K562 (cell line): ENCODE data around the gene INPPL1. TPM values are rescaled to one million over a fixed set of nuclear protein-coding genes. Genes with fewer than 3 reads are reported as not detected.

ENCODE experiments used
- ATAC-seq: fragments of 200-7000 bp; cut with Tn5 transposase; 3 replicates; pipeline ENCODE4 v1.9.1; 2020; ENCODE audit warnings: moderate library complexity
- BruUV-seq: library from RNA; stranded (reverse); fragments of 400-500 nt; replicated peaks from 2 replicates; lab custom pipeline; 2021; lab: Mats Ljungman, UMichigan
- CTCF ChIA-PET: fragments of 300-600 bp; formaldehyde crosslinking; extraction: SDS; loops from one replicate; lab custom pipeline; 2021; ENCODE audit warnings: low intra/inter-chr PET ratio; lab: Yijun Ruan, JAX
- POLR2A ChIA-PET: fragments of 300-600, 350-650 bp; sonication (Branson Sonifier 250); formaldehyde crosslinking; extraction: SDS; loops from one replicate; lab custom pipeline; 2021; ENCODE audit warnings: antibody characterized with exemption, inconsistent platforms; lab: Yijun Ruan, JAX
- DNase-seq, 4 experiments: peaks; one replicate each; pipeline versions ENCODE4 v3.0.0 to v3.0.0-alpha.2; 2011 to 2018; ENCODE audit warnings: low spot score in 3 of 4, mixed read lengths in 3 of 4; ENCODE audit errors: extremely low read depth in 1 of 4
- FAIRE-seq: peaks from 2 replicates; lab custom pipeline; 2011; peaks lifted over from hg19 to GRCh38; lab: Jason Lieb, UNC
- H2AFZ ChIP-seq: 2 replicates; pipeline ENCODE4 v1.6.0; 2011; ENCODE audit warnings: low read depth, low read length, control low read depth, inconsistent platforms
- H3K27ac ChIP-seq: fragments of 200-600 bp; 3 replicates; pipeline ENCODE4 v1.8.0; 2011; ENCODE audit warnings: low read depth, mild to moderate bottlenecking, control low read depth, inconsistent platforms, low read length, moderate library complexity, mixed read lengths; ENCODE audit errors: extremely low read depth
- H3K27me3 ChIP-seq, 2 experiments: fragments of 300-600 bp in 1 of 2; 2 replicates in 1 of 2; 3 replicates in 1 of 2; pipeline versions ENCODE4 v1.6.0 to v1.8.0; 2011; ENCODE audit warnings: inconsistent platforms in 2 of 2, low read length in 2 of 2, mild to moderate bottlenecking in 1 of 2, mixed read lengths in 1 of 2, moderate library complexity in 1 of 2; ENCODE audit not compliant: control insufficient read depth in 2 of 2, insufficient read depth in 2 of 2
- H3K36me3 ChIP-seq: fragments of 300-600 bp; 3 replicates; pipeline ENCODE4 v1.8.0; 2011; ENCODE audit warnings: mild to moderate bottlenecking, low read length, inconsistent platforms; ENCODE audit not compliant: control insufficient read depth, insufficient read depth
- H3K4me1 ChIP-seq, 2 experiments: fragments of 200-600 bp in 1 of 2; replicated peaks in 1 of 2; 2 replicates in 1 of 2; 3 replicates in 1 of 2; pipeline versions ENCODE4 v1.5.1 to v1.8.0; 2011; ENCODE audit warnings: inconsistent platforms in 2 of 2, low read length in 2 of 2, mild to moderate bottlenecking in 1 of 2, mixed read lengths in 1 of 2, moderate library complexity in 1 of 2; ENCODE audit not compliant: control insufficient read depth in 2 of 2, insufficient read depth in 2 of 2
- H3K4me2 ChIP-seq: 2 replicates; pipeline ENCODE4 v1.6.1; 2011; ENCODE audit warnings: low read length, control low read depth, inconsistent platforms, mixed read lengths; ENCODE audit not compliant: insufficient read depth
- H3K4me3 ChIP-seq: fragments of 200-600 bp; sonication (generic), shearing (Covaris generic); 2 replicates; pipeline ENCODE4 v1.5.1; 2016; ENCODE audit warnings: control low read depth, inconsistent platforms
- H3K79me2 ChIP-seq: fragments of 200-600 bp; 3 replicates; pipeline ENCODE4 v1.8.0; 2011; ENCODE audit warnings: low read length, inconsistent platforms; ENCODE audit not compliant: control insufficient read depth, insufficient read depth
- H3K9ac ChIP-seq, 2 experiments: 2 replicates each; pipeline versions ENCODE4 v1.6.0 to v1.6.1; 2011; ENCODE audit warnings: low read depth in 2 of 2, low read length in 2 of 2, control low read depth in 1 of 2, inconsistent platforms in 1 of 2, mild to moderate bottlenecking in 1 of 2, mixed read lengths in 1 of 2; ENCODE audit not compliant: insufficient read depth in 1 of 2
- H3K9me1 ChIP-seq: one replicate; pipeline ENCODE4 v1.6.0; 2011; ENCODE audit warnings: inconsistent platforms, mild to moderate bottlenecking, low read length, moderate library complexity; ENCODE audit not compliant: control insufficient read depth, insufficient read depth
- H3K9me3 ChIP-seq: replicated peaks from 2 replicates; pipeline ENCODE4 v1.5.1; 2011; ENCODE audit warnings: low read depth, low read length, inconsistent platforms; ENCODE audit not compliant: control insufficient read depth, insufficient read depth
- H4K20me1 ChIP-seq: replicated peaks from 2 replicates; pipeline ENCODE4 v1.6.1; 2011; ENCODE audit warnings: low read length, inconsistent platforms, mixed read lengths; ENCODE audit not compliant: control insufficient read depth, insufficient read depth
- ATF3 ChIP-seq, 2 experiments: fragments of 450-650 bp in 1 of 2; sonication (generic) in 1 of 2; formaldehyde crosslinking in 1 of 2; IDR thresholded peaks in 1 of 2; conservative IDR thresholded peaks in 1 of 2; 2 replicates each; pipeline versions ENCODE4 v1.6.1 to v1.8.1; 2016 to 2023; ENCODE audit warnings: mild to moderate bottlenecking in 2 of 2, moderate library complexity in 2 of 2, inconsistent platforms in 1 of 2, missing genetic modification reagents in 1 of 2
- ESRRB ChIP-seq: fragments of 250-450 bp; sonication (Bioruptor Pico); IDR thresholded peaks from 2 replicates; pipeline ENCODE4 v1.5.0; 2020; ENCODE audit warnings: mild to moderate bottlenecking, moderate library complexity, borderline replicate concordance
- NEUROD1 ChIP-seq: fragments of 150-350 bp; IDR thresholded peaks from 2 replicates; pipeline ENCODE4 v1.6.1; 2014; ENCODE audit warnings: borderline replicate concordance, low read length, low read depth; ENCODE audit not compliant: partially characterized antibody
- NFIX ChIP-seq: fragments of 250-450 bp; sonication (Bioruptor Pico); IDR thresholded peaks from 2 replicates; pipeline ENCODE4 v1.4.0; 2020; ENCODE audit warnings: low read depth, mild to moderate bottlenecking, moderate library complexity
- SPI1 ChIP-seq: IDR thresholded peaks from 2 replicates; pipeline ENCODE4 v1.6.1; 2011; ENCODE audit warnings: low read depth, low read length, control low read depth, borderline replicate concordance
- WGBS: fragments of 100-300 bp; shearing (Covaris generic); methylation state at CpG from one replicate; pipeline ENCODE4 v1.1.6; 2016; ENCODE audit warnings: low coverage, mixed read lengths; ENCODE audit not compliant: insufficient coverage; ENCODE audit errors: missing lambda C conversion rate; 5-methylcytosine and 5-hydroxymethylcytosine counted together
- in situ Hi-C: fragments of 300-500 bp; cut with MboI; formaldehyde crosslinking; loops from 4 replicates; pipeline ENCODE4 v1.15.0; 2018; ENCODE audit warnings: inconsistent platforms, mixed read lengths
- intact Hi-C: fragments of 100-400 bp; cut with micrococcal nuclease; formaldehyde crosslinking; loops from 2 replicates; pipeline ENCODE4 v1.14.2; 2022
- polyA plus RNA-seq, 8 experiments: library from polyadenylated mRNA; depleted of rRNA in 4 of 8; stranded (reverse) in 5 of 8; unstranded in 3 of 8; fragments of >200 nt; fragmentation: Nextera tagmentation in 2 of 8; fragmentation: Illumina TruSeq in 1 of 8; extraction: Ambion mirVana in 2 of 8; extraction: Trizol in 1 of 8; gene quantifications; 2 replicates each; pipeline versions ENCODE4 v1.2.1 to v1.2.3, GENCODE V29; 2011 to 2014; ENCODE audit warnings: inconsistent platforms in 1 of 8, missing spikeins in 1 of 8
- total RNA-seq, 7 experiments: library from RNA; depleted of rRNA in 6 of 7; stranded (reverse); fragments of >200 nt in 6 of 7; fragmentation: Illumina TruSeq in 2 of 7; extraction: Trizol in 2 of 7; gene quantifications; 2 replicates each; pipeline versions ENCODE4 v1.2.1 to v1.2.3, GENCODE V29; 2011 to 2021; ENCODE audit warnings: low replicate concordance in 1 of 7

INPPL1 gene
- total and polyA plus RNA-seq, 9 of the 15 experiments (the other 6 are each of a cell fraction or from before 2014, with no cell fraction given) = 0.55 to 137 (median 61.6) TPM

GRCh38 chr11:72221386-72222075, 3.0 kb upstream of the INPPL1 start:
- peaks cover 24% of the 10 kb centered on the region for H3K79me2 ChIP-seq
- H2AFZ ChIP-seq = peak overlapping the region; percentile 82
- H3K36me3 ChIP-seq = peaks cover 5% of the 10 kb centered on the region; the same call in 2 of the 3 replicates
- H3K9me3 ChIP-seq = no peaks in the 10 kb centered on the region
- H3K4me2 ChIP-seq = no peak overlapping the region; the same call in 1 of the 2 replicates
- no peaks in the 10 kb centered on the region for H4K20me1 ChIP-seq
- in situ Hi-C loops = no loop called here
- 57% methylated on average over 7 of the region's 7 CpGs for WGBS
- CTCF ChIA-PET = interaction anchor here (0.6 kb wide), 1 partner anchor 45 kb away, joined by 3 read pairs; no protein-coding TSS in a partner anchor
- no peak for FAIRE-seq
- H3K9me1 ChIP-seq = peaks cover 5% of the 10 kb centered on the region
- peak overlapping the region; percentile 69 to 72; a peak in 3 of 4 replicates for H3K9ac ChIP-seq
- POLR2A ChIA-PET = interaction anchor here (0.7 to 2.1 kb wide), 3 partner anchors 17 to 197 kb away, joined by 3 to 9 read pairs (median 3); no protein-coding TSS in a partner anchor
- intact Hi-C loops = no loop called here
- TF ChIP-seq NFIX (CRISPR knock-in tag) (no peak), SPI1 (peak; percentile 65; the same call in 1 of the 2 replicates), ESRRB (CRISPR knock-in tag) (no peak), NEUROD1 (no peak), ATF3 (IDR thresholded peaks at IDR 0.05) (no peak), ATF3 (CRISPR knock-in tag; conservative IDR thresholded peaks at IDR 0.05) (no peak)
- H3K27ac ChIP-seq = no peak overlapping the region
- no peak overlapping the region for H3K4me3 ChIP-seq
- no peaks in the 10 kb centered on the region for H3K27me3 ChIP-seq
- peak in 1 of 4 experiments; percentile 3 for DNase-seq
- no peak for ATAC-seq
- BruUV-seq = no TSS peak
- peaks cover 35 to 44% of the 10 kb centered on the region in 2 experiments for H3K4me1 ChIP-seq
